Glomerular visceral epithelial cell (primary cell): ENCODE results near the gene SCLY.

Experiments
- DNase-seq: peaks from one replicate; pipeline ENCODE4 v3.0.0-alpha.2; 2016; ENCODE audit errors: extremely low spot score

SCLY gene

GRCh38 chr2:238126338-238126737 is 65.5 kb downstream of the SCLY start:
- no peak for DNase-seq

GRCh38 chr2:238126775-238127164 is 66.0 kb downstream of the SCLY start:
- no peak for DNase-seq

- peak; percentile 67 for DNase-seq
Measured at GRCh38 chr2:238127165-238128060, 66.6 kb downstream of the SCLY start.

- DNase-seq = no peak
Measured at GRCh38 chr2:238128061-238128440, 67.2 kb downstream of the SCLY start.

DNA sequence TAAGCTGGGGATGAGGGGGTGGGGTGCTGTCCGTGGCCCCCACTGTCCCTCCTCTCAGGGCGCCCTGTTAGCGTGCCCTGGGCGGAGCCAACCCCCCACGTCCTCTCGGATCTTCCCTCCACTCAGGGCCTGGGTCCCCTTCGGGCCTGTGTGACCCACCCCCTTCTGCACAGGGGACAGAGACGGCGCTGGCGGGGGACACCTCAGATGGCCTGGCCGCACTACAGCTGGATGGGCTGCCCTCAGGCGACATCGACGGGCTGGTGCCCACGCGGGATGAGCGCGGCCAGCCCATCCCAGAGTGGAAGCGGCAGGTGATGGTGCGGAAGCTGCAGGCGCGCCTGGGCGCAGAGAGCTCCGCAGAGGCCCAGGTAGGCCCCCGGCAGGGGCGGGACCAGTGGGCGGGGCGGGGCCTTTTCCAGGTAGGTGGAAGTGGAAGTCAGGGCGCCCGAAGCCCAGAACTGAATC is 67.8 kb downstream of the SCLY start:
- no peak for DNase-seq

DNA sequence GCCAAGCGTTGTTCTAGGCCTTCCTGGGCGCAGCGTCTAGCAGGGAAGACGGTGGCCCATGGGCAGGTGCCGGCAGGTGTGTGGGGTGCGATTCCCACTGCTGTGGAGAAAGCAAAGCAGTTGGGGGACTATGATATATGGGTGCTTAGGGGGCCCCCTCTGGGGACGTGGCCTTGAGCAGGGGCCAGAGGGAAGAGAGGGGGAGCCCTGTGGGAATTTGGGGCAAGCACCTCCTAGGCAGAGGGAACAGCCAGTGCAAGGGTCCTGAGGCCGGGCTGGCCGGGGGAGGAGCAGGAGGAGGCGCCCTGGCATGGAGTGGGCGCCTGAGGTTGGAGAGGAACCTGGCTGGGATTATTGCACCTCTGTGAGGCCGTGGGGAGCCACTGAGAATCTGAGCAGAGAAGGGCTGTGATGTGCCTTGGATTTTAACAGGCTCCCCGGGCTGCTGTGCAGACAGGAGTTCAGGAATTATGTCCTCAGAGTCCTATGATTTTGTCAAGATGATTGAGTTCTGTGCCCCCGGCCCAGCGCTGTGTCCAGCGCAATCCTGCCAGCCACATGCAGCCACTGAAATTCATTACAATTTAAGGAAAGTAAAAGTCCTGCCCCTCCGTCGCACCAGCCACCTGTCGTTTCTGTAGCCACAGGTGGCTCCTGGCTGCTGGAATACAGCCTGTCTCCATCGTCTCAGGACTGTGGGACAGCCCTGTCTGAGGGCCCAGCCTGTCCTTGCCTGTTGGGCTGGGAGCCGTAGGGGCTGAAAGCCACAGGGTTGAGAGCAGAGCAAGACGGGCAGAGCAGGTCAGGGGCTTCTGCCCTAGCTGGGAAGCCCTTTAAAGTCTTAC is 68.6 kb downstream of the SCLY start:
- no peak for DNase-seq

DNA sequence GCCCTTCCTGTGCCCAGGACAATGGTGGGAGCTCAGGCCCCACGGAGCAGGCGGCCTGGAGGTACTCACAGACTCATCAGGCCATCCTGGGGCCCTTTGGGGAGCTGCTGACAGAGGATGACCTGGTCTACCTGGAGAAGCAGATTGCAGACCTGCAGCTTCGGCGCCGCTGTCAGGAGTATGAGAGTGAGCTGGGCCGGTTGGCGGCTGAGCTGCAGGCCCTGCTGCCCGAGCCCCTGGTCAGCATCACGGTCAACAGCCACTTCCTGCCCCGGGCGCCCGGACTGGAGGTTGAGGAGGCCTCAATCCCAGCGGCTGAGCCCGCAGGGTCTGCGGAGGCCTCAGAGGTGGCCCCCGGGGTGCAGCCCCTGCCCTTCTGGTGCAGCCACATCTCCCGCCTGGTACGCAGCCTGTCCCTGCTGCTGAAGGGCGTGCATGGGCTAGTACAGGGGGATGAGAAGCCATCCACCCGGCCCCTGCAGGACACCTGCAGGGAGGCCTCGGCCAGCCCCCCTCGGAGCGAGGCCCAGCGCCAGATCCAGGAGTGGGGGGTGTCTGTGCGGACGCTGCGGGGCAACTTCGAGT is 69.4 kb downstream of the SCLY start:
- no peak for DNase-seq

DNA sequence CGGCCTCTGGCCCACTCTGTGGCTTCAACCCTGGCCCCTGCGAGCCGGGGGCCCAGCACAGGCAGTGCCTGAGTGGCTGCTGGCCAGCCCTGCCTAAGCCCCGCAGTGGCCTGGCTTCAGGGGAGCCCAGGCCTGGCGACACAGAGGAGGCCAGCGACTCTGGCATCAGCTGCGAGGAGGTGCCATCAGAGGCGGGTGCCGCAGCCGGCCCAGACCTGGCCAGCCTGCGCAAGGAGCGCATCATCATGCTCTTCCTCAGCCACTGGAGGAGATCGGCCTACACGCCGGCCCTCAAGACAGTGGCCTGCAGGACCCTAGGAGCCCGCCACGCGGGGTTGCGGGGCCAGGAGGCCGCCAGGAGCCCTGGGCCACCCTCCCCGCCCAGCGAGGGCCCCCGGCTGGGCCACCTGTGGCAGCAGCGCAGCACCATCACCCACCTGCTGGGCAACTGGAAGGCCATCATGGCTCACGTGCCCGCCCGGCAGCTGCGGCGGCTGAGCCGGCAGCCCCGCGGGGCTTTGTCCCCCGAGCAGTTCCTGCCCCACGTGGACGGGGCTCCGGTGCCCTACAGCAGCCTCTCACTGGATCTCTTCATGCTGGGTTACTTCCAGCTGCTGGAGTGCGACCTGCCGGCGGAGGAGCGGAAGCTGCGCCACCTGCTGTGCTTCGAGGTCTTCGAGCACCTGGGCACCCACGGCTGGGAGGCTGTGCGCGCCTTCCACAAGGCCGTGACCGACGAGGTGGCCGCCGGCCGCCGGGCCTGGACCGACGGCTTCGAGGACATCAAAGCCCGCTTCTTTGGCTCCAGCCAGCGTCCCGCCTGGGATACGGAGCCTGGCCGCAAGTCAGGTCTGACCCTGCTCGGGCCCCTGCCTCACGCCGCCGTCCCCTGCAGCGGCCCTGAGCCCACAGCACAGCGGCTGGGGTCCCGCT is 70.2 kb downstream of the SCLY start:
- DNase-seq = no peak

DNA sequence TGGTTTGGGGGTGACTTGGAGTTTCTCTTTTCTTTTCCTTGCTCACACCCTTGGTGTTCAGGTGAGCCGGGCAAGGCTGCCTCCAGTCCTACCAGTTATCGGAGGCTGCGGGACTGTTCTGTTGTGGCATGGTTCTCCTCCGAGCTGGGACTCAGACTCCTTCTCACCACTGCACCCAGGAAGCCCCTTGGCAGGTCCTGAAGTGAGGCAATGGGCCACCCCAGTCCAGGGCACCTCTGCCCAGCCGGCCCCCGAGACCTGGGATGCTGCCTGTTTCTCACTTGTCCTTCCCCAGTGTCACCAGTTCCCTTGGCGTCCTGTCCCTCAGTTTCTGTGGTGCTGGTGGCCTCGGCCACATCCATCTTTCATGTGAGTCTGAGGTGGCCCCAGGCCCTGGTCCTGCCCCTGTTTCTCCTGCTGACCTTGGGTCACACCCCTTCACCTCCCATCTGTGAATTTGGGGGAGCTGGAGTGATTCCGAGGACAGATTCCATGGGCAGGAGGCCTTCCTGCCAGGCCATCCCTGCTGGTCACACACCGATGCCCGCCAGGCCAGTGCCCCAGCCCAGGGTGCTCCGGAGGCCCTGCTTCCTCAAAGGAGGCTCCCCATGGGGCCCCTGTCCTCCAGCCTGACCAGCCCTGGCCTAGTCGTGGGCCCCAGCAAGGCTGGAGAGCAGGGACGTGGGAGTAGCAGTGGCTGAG is 71.1 kb downstream of the SCLY start:
- no peak for DNase-seq

- no peak for DNase-seq
Measured at GRCh38 chr2:238132463-238133450, 72.0 kb downstream of the SCLY start.

DNA sequence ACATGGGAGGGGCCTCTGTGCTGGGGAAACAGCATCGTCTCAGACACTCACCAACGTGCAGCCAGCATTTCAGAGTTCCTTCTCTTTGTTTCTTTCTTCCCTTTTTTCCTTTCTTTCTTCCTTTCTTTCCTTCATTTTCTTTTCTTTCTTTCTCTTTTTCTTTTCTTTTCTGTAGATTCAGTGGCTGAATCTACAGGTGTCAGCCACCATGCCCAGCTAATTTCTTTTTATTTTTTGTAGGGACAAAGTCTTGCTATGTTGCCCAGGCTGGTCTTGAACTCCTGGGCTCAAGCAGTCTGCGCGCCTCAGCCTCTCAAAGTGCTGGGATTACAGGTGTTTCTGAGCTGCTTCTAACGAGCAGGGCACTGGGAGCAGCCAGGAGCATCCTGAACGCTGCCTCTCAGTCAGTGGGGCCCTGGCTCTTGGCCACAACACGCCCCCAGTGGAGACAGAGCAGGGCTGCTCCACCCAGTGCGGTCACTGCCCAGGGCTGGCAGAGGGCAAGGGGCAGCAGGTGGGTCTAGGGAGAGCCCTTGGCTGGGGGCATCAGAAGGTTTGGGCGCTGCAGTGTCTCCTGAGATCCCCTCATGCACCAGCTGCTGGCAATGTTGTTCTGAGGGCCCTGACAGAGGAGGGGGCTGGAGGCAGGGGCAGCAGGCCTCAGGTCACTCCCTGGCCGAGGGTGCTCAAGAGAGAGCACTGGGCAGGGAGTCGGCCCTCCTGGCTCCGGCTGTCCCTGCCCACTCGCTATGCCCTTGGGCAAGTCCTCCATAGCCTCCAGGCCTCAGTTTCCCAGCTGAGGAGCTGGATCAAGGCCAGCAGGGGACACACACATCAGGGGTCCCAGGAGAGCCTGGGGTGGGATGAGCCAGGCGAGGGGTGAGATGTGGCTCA is 72.9 kb downstream of the SCLY start:
- DNase-seq = no peak

GRCh38 chr2:238134393-238134785 is 73.6 kb downstream of the SCLY start:
- DNase-seq = no peak

DNA sequence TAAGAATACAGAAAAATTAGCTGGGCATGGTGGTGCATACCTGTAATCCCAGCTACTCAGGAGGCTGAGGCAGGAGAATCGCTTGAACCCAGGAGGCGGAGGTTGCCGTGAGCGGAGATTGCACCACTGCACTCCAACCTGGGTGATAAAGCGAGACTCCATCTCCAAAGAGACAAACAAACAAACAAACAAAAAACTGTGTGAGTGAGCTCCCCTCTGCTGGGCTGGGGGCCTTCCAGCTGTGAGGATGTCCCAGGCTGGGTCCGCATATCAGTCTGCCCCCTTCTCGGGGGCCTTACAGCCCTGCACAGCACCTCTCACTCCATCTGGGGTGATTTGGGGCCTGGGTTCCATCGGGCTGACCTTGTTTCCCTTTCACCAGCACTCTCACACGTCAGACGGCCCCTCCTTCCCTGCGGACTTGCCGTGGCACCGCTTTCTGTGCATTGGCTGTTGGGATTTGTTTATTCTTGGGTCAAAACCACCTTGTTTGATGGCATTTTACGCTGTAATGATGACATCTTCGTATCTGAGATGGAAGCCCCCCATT is 74.9 kb downstream of the SCLY start:
- no peak for DNase-seq

GRCh38 chr2:238136820-238137537 is 76.2 kb downstream of the SCLY start:
- no peak for DNase-seq

GRCh38 chr2:238137885-238138284 is 77.1 kb downstream of the SCLY start:
- no peak for DNase-seq

- DNase-seq = no peak
Measured at GRCh38 chr2:238138331-238139195, 77.8 kb downstream of the SCLY start, which contains the start of gene KLHL30. Gene KLHL30 (plus strand): TSS chr2:238138668. CDS start chr2:238140755, 2,087 bp downstream.
